ENCODE data around the gene SPEM3.

SPEM3 gene

GRCh38 chr17:7437369-7437863 is 8.8 kb downstream of the SPEM3 start (continued):
- TF ChIP-seq PATZ1 (CRISPR knock-in tag; IDR thresholded peaks at IDR 0.05; ENCODE audit: borderline replicate concordance) (no peak), ESRRG (CRISPR knock-in tag; IDR thresholded peaks at IDR 0.05) (no peak)

GRCh38 chr17:7437950-7438614 is 9.4 kb downstream of the SPEM3 start:
- TF ChIP-seq TOX (CRISPR knock-in tag; IDR thresholded peaks at IDR 0.05; ENCODE audit: borderline replicate concordance) (no peak), PATZ1 (CRISPR knock-in tag; IDR thresholded peaks at IDR 0.05; ENCODE audit: borderline replicate concordance) (no peak), SNAI2 (CRISPR knock-in tag; IDR thresholded peaks at IDR 0.05) (no peak), TCF4 (CRISPR knock-in tag; IDR thresholded peaks at IDR 0.05; ENCODE audit: borderline replicate concordance) (no peak), RARB (CRISPR knock-in tag; IDR thresholded peaks at IDR 0.05) (no peak), POU6F1 (CRISPR knock-in tag; IDR thresholded peaks at IDR 0.05; ENCODE audit: borderline replicate concordance, low read depth) (no peak), ZNF8 (CRISPR knock-in tag; IDR thresholded peaks at IDR 0.05) (no peak), BACH2 (CRISPR knock-in tag; IDR thresholded peaks at IDR 0.05; ENCODE audit: borderline replicate concordance) (no peak), CSDC2 (CRISPR knock-in tag; IDR thresholded peaks at IDR 0.05) (no peak)
- ATAC-seq = no peak

DNA sequence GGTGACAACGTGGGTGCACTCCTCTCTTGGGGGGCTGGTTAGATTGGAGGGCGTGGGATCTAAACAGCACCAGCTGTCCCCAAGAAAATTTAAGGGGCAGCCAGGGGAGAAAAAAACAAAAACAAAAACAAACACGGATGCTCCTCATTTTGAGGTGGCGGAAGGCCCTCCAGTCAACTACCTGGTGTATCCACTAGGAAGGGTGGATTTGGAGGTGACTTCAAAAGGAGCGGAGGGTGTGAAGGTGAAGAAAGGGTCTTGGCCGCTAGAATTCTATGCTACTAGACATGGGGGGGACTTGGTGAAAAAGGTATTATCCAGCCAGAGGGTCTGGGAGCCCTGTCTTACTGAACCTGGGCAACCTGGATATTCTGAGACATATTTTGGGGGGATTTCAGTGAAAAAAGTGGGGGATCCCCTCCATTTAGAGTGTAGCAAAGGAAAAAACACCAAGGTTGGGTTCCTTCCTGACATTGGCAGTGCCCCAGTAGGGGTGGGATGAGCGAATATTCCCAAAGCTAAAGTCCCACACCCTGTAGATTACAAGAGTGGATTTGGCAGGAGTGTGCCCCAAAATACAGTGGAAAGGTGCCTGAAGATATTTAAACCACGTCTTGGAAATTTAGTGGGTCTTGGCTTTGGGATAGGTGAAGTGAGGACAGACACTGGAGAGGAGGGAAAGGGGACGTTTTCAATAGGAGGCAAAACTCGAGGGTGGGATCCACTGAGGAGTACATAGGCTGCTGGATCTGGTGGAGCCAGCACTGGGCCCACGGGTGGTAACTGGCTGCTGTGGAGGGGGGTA is 10.2 kb downstream of the SPEM3 start:
- TF ChIP-seq ZNF70 (CRISPR knock-in tag; IDR thresholded peaks at IDR 0.05) = no peak
- TF ChIP-seq ISL1 (CRISPR knock-in tag; IDR thresholded peaks at IDR 0.05) = no peak
- no peak for TF ChIP-seq PATZ1 (CRISPR knock-in tag; IDR thresholded peaks at IDR 0.05; ENCODE audit: borderline replicate concordance)
- TF ChIP-seq, protein P1, sequence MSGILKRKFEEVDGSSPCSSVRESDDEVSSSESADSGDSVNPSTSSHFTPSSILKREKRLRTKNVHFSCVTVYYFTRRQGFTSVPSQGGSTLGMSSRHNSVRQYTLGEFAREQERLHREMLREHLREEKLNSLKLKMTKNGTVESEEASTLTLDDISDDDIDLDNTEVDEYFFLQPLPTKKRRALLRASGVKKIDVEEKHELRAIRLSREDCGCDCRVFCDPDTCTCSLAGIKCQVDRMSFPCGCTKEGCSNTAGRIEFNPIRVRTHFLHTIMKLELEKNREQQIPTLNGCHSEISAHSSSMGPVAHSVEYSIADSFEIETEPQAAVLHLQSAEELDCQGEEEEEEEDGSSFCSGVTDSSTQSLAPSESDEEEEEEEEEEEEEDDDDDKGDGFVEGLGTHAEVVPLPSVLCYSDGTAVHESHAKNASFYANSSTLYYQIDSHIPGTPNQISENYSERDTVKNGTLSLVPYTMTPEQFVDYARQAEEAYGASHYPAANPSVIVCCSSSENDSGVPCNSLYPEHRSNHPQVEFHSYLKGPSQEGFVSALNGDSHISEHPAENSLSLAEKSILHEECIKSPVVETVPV (CRISPR knock-in tag; IDR thresholded peaks at IDR 0.05) = no peak
- TF ChIP-seq BACH2 (CRISPR knock-in tag; IDR thresholded peaks at IDR 0.05; ENCODE audit: borderline replicate concordance) = no peak
- TF ChIP-seq ZNF565 (CRISPR knock-in tag; conservative IDR thresholded peaks at IDR 0.05; ENCODE audit: low read depth) = no peak
- no peak for TF ChIP-seq OSR1 (CRISPR knock-in tag; IDR thresholded peaks at IDR 0.05)
- TF ChIP-seq RARB (CRISPR knock-in tag; IDR thresholded peaks at IDR 0.05) = no peak
- TF ChIP-seq GLIS3 (CRISPR knock-in tag; IDR thresholded peaks at IDR 0.05) = no peak
- TF ChIP-seq SNAI2 (CRISPR knock-in tag; IDR thresholded peaks at IDR 0.05) = no peak
- no peak for TF ChIP-seq TCF4 (CRISPR knock-in tag; IDR thresholded peaks at IDR 0.05; ENCODE audit: borderline replicate concordance)
- TF ChIP-seq ZFP3 (CRISPR knock-in tag; IDR thresholded peaks at IDR 0.05) = no peak
- no peak for ATAC-seq
